Dermis blood vessel endothelial cell (primary cell): ENCODE results near the gene WDR74. TPM values are rescaled to one million over a fixed set of nuclear protein-coding genes. Genes with fewer than 3 reads are reported as not detected.

ENCODE experiments used
- DNase-seq: peaks from one replicate; pipeline ENCODE4 v3.0.0; 2010
- total RNA-seq: library from RNA; depleted of rRNA; stranded (reverse); fragments of >200 nt; gene quantifications from 2 replicates; pipeline ENCODE4 v1.2.3, GENCODE V29; 2014

WDR74 gene
- total RNA-seq, 1 donor from 2014 or later: 46.3 TPM

DNA sequence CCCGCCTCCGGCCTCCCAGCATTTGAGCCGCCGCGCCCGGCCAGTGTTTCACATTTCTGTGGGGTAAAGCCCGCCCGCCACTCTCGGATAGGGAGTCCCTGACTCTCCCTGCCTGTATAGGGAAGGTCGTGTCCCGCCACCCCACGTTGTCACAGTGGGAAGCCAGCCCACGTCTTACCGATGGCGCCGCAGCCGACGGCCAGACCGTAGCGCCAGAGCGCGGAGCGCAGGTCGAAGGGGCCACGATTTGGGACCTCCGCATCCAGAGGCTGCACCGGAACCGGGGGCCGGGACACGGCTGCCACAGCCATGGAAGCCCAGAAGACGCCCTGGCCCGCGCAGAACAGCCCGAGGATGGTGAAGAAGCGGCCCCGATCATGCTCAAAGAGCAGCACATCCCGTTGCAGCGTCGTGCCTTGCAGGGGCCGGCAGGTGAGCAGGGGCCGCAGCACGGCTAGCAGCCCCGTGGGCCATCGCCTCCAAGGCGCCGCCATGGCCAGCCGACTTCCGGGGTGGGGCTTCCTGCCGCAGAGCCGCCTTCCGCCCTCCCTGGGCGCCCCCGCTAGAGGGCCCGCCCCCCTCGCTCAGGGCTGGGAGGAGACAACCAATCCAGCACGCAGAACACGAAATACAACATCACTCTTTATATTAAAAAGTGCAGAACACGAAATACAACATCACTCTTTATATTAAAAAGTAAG is 47.7 kb downstream of the WDR74 start, which contains the start of gene TMEM223:
Gene TMEM223 (minus strand): TSS at position 506 of the 701 bp plus-strand sequence. CDS start 12 bp downstream, at position 494.
- DNase-seq: peak; percentile 83

DNA sequence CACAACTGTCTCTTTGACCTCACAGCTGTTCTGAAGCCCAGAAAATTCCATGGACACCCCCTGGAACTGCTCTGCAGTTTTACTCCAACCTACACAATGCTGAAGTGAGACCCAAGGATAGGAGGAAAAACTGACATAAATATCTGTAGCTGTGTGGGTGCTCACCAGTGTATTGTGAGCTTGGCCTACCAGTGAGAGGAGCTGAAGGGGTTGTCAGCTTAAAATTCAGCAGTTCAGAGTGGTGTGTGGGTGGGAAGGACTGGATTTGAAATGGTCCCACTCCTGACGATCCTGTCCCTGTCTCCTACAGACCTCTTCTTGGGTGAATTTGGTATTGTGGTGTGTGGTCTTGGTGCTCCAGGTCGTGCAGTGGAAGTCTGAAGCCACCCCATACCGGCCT is 49.8 kb downstream of the WDR74 start:
- no peak for DNase-seq

DNA sequence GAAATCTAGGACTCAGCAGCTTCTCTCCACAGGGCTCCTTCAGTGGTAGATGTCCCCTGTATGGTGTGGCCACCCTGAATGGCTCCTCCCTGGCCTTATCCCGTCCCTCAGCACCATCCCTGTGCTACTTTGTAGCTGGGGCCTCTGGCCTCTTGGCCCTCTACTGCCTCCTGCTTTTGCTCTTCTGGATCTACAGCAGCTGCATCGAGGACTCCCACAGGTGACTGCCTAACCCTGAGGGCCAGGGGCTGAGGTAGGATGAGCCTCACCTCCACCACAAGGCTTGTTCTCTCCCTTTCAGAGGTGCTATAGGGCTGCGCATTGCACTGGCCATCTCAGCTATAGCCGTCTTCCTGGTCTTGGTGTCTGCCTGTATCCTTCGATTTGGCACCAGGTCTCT is 50.4 kb downstream of the WDR74 start:
- no peak for DNase-seq

DNA sequence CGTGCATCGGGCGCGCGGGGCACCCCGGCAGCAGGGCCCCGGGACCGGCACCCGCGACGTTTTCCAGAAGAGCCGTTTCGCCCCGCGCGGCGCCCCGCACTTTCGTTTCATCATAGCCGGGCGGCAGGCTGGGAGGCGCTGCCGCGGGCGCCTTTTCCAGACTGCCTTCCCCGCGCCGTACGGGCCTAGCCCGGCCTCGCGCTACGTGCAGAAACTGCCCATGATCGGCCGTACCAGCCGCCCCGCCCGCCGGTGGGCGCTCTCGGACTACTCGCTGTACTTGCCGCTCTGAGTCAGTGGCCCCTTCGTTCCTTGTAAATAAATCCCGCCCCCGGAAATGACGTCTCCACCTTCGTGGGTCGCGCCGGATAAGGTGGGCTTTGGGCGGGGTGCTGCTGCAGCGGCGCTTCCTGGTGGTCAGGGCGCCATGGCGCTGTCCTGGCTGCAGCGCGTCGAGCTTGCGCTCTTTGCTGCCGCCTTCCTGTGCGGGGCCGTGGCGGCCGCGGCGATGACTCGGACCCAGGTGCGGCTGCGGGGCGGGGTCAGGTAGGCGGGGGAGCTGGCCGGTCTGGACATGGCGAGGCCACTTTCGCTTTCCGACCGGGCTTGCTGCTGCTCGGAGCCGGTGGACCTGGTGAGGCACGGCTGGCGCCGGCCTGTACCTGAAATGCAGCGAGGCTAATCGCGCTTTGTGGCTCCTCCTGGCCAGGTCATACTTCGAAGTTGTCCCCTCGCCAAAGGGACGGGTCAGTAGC is 52.2 kb downstream of the WDR74 start, which contains the start of gene TMEM179B:
Gene TMEM179B (plus strand): TSS at position 398 of the 755 bp plus-strand sequence. CDS start 30 bp downstream, at position 428.
- DNase-seq: peak; percentile 99

DNA sequence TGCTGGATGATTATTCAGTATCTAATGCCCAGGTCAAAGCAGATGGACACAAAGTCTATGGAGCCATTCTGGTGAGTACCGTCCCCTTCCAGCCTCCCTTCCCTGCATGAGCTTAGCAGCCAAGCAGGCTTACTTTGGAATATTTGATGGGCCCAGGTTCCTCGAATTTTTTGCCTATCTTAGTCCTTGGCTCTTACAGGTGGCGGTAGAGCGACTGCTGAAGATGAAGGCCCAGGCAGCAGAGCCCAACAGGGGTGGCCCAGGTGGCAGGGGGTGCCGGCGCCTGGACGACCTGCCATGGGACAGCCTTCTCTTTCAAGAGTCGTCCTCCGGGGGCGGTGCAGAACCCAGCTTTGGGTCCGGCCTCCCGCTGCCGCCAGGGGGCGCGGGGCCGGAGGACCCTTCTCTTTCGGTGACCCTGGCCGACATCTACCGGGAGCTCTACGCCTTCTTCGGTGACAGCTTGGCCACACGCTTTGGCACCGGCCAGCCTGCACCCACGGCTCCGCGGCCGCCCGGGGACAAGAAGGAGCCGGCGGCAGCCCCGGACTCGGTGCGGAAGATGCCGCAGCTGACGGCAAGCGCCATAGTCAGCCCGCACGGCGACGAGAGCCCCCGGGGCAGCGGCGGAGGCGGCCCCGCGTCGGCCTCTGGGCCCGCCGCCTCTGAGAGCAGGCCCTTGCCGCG is 52.9 kb downstream of the WDR74 start:
- peak; percentile 90 for DNase-seq

Other genes starting within 250 kb of the WDR74 start
- 13.8 and 15.1 TPM in 2 replicates for gene TUT1, start 248.1 kb downstream of the WDR74 start, total RNA-seq
- 190 and 209 TPM in 2 replicates for gene MTA2, start 237.7 kb downstream of the WDR74 start, total RNA-seq
- gene EML3, start 226.8 kb downstream of the WDR74 start, total RNA-seq: 40.2 and 42.1 TPM in 2 replicates
- gene ROM1, start 226.3 kb downstream of the WDR74 start, total RNA-seq: 5.4 and 5.6 TPM in 2 replicates
- gene B3GAT3, start 217.6 kb downstream of the WDR74 start, total RNA-seq: 16.2 and 18.2 TPM in 2 replicates
- gene GANAB, start 193.0 kb downstream of the WDR74 start, total RNA-seq: 237 and 423 TPM in 2 replicates
- 29.6 and 38.0 TPM in 2 replicates for gene INTS5, start 186.3 kb downstream of the WDR74 start, total RNA-seq
- gene C11orf98, start 174.4 kb downstream of the WDR74 start, total RNA-seq: 27.5 and 28.6 TPM in 2 replicates
- gene CSKMT, start 174.3 kb downstream of the WDR74 start, total RNA-seq: 5.2 and 5.8 TPM in 2 replicates
- gene UQCC3, start 167.9 kb downstream of the WDR74 start, total RNA-seq: 5.0 and 6.1 TPM in 2 replicates
- 2.5 and 3.6 TPM in 2 replicates for gene LBHD1, start 167.3 kb downstream of the WDR74 start, total RNA-seq
- gene UBXN1, start 160.5 kb downstream of the WDR74 start, total RNA-seq: 126 and 217 TPM in 2 replicates
- 0.34 and 0.51 TPM in 2 replicates for gene LRRN4CL, start 150.1 kb downstream of the WDR74 start, total RNA-seq
- gene BSCL2, start 132.2 kb downstream of the WDR74 start, total RNA-seq: 19.4 and 38.6 TPM in 2 replicates
- gene GNG3, start 131.9 kb downstream of the WDR74 start, total RNA-seq: not detected in 2 replicates
- 6.5 and 11.1 TPM in 2 replicates for gene HNRNPUL2, start 112.1 kb downstream of the WDR74 start, total RNA-seq
- gene TTC9C, start 111.1 kb downstream of the WDR74 start, total RNA-seq: 28.9 and 30.0 TPM in 2 replicates
- 12.2 and 14.1 TPM in 2 replicates for gene ZBTB3, start 85.4 kb downstream of the WDR74 start, total RNA-seq
- 42.7 and 76.1 TPM in 2 replicates for gene POLR2G, start 78.0 kb downstream of the WDR74 start, total RNA-seq
- 35.7 and 40.2 TPM in 2 replicates for gene TAF6L, start 68.2 kb downstream of the WDR74 start, total RNA-seq
- gene TMEM179B, start 52.2 kb downstream of the WDR74 start, total RNA-seq: 29.0 and 41.7 TPM in 2 replicates
- gene TMEM223, start 47.6 kb downstream of the WDR74 start, total RNA-seq: 10.7 and 21.8 TPM in 2 replicates
- 38.1 and 44.2 TPM in 2 replicates for gene NXF1, start 34.1 kb downstream of the WDR74 start, total RNA-seq
- 34.4 and 36.8 TPM in 2 replicates for gene STX5, start 7.5 kb downstream of the WDR74 start, total RNA-seq
- not detected in 2 replicates for gene TEX54, start 6.7 kb downstream of the WDR74 start, total RNA-seq
- 77.9 and 84.9 TPM in 2 replicates for gene SLC3A2, start 41.3 kb upstream of the WDR74 start, total RNA-seq
- gene CHRM1, start 81.8 kb upstream of the WDR74 start, total RNA-seq: not detected in 2 replicates
- gene SLC22A6, start 145.4 kb upstream of the WDR74 start, total RNA-seq: not detected in 2 replicates
- not detected in 2 replicates for gene SLC22A8, start 176.3 kb upstream of the WDR74 start, total RNA-seq